GM10266 (cell line): Measurements from ENCODE around the gene GPR87.

Source experiments
- DNase-seq: peaks from one replicate; pipeline ENCODE4 v3.0.0; 2012; ENCODE audit errors: extremely low spot score
- TF ChIP-seq, protein P1 (sequence below): IDR thresholded peaks from 2 replicates; pipeline ENCODE4 v1.5.1; 2012; ENCODE audit warnings: mild to moderate bottlenecking, low read depth; ENCODE audit not compliant: control insufficient read depth, insufficient read depth; ENCODE audit errors: missing control alignments

Gene GPR87

DNA sequence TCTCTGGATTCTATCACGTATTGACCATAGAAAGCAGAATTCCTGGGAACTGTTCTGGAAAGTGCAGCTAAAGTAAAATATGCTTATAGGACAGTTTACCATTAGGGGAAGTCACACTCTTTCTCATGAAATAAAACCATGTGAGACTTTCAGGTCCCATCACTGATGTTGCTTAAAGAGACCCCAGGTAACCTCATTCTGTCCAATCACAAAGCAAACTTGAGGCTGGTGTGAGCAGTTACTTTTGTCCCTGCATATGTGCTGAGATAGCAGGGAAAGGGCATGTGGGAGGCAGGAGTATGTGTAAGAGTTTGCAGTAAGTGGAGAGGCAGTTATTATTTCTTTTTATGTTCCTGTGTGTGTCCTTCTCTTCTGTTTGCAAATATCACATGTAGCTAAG lies 16.1 kb downstream of the GPR87 start:
- no peak for DNase-seq
- TF ChIP-seq, protein P1, sequence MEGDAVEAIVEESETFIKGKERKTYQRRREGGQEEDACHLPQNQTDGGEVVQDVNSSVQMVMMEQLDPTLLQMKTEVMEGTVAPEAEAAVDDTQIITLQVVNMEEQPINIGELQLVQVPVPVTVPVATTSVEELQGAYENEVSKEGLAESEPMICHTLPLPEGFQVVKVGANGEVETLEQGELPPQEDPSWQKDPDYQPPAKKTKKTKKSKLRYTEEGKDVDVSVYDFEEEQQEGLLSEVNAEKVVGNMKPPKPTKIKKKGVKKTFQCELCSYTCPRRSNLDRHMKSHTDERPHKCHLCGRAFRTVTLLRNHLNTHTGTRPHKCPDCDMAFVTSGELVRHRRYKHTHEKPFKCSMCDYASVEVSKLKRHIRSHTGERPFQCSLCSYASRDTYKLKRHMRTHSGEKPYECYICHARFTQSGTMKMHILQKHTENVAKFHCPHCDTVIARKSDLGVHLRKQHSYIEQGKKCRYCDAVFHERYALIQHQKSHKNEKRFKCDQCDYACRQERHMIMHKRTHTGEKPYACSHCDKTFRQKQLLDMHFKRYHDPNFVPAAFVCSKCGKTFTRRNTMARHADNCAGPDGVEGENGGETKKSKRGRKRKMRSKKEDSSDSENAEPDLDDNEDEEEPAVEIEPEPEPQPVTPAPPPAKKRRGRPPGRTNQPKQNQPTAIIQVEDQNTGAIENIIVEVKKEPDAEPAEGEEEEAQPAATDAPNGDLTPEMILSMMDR: no peak

DNA sequence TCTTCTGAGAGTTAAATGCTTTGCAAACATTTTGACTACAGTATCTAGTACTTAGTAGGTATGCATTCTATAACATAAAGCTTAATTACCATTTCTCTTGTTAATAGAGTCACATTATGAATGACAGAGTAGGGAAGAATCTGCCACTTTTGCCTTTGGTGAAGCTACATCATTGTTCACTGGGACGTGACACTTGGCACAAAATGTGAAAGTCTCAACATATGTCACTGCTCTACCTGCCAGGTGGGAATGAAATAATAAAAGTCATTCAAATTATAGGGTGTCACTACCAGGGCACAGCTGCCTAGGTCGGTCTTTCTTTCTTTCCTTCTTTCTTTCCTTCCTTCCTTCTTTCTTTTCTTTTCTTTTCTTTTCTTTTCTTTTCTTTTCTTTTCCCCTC lies 17.6 kb downstream of the GPR87 start:
- no peak for DNase-seq
- TF ChIP-seq, protein P1: no peak

DNA sequence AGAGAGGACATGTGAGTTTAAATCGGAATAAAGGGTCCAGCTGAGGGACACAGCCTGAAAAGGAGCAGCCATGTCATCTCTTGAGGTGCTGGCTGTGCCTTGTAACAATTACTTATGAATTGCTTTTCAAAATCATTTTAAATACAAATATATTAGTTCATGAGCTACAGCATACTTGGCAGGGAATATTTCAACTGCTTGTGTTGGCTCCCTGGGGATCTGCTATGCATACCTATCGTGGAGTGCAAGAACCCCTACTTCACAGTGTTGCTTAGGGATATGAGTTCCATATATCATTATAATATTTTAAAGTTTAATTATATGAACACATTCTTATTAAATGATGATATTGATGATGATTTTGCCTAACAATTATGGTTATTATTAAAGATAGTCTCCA lies 19.2 kb downstream of the GPR87 start:
- TF ChIP-seq, protein P1: no peak
- no peak for DNase-seq

DNA sequence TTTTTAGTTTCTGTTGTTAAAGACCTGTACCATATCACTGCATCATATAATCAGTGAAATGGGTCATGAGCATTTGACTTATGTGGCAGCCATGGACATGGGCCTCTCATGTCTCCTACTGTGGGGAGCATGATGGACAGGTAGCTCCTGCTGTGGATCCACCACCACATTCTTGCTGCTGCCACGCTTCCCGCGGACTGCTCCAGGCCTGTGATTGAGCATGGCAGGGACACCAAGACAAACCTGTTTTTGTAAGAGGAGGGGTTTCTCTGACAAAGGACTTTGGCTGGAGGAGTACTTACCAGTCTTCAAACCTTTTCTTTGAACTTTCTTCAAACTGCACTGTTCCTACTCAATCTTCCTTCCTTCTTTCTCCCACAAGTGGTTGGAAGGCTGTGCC lies 20.4 kb downstream of the GPR87 start:
- DNase-seq: no peak
- TF ChIP-seq, protein P1: no peak

DNA sequence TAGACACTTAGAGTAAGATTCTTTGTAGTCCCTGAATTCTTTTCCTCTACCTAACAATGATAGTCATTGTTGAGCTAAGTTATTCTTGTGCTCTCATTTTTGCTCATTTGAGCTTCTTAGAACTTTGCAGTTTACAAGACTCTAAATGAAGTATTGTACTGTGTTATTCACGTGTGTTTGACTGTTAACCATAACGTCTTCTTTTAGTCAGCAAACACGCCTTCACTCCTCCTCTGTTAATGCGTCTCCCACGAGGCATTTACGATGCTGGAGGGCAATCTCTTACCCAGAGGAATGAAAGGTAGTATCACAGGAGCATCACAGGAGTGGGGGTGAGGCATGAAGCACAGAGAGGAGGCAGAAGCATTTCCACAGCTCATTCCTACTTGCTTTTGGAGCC lies 23.5 kb downstream of the GPR87 start:
- TF ChIP-seq, protein P1: no peak
- DNase-seq: no peak

DNA sequence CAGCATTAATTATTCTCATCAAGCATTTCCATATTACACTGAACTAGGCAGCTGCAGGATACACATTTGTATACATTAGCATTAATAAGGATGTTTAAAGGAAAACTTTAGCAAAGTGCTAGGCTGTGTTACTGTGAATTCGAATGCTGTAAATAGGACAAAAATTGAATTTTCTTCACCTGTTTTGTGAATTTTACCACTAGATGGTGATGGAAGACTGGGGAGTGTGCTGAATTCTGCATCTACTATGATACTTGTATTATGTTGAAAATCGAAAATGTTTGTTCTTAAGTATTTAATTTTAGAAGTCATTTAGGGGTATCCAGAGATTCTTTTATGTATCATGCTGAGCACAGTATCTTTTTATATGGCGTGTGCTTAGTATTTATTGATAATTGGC lies 25.9 kb downstream of the GPR87 start:
- TF ChIP-seq, protein P1: no peak
- DNase-seq: no peak

DNA sequence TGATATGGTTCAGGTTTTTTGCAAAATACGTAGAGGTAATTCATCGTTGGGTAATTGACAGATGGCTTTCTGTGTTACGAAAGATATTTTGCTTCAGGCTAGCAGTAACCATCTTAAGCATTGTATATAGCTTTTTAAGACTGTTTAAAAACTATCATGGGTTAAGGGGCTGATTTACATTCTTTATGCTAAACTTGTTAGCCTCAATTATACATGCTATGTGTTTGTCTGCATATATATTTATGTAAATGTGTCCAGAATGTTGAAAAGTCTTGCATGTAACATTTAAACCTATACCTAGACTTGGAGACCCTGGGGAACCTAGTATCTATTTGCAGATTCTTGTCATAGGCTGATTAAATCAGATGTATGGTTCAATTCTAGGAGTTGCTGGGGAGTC lies 27.2 kb downstream of the GPR87 start:
- TF ChIP-seq, protein P1: no peak
- no peak for DNase-seq
